ENCODE measurements around the gene ITPK1.

DNA sequence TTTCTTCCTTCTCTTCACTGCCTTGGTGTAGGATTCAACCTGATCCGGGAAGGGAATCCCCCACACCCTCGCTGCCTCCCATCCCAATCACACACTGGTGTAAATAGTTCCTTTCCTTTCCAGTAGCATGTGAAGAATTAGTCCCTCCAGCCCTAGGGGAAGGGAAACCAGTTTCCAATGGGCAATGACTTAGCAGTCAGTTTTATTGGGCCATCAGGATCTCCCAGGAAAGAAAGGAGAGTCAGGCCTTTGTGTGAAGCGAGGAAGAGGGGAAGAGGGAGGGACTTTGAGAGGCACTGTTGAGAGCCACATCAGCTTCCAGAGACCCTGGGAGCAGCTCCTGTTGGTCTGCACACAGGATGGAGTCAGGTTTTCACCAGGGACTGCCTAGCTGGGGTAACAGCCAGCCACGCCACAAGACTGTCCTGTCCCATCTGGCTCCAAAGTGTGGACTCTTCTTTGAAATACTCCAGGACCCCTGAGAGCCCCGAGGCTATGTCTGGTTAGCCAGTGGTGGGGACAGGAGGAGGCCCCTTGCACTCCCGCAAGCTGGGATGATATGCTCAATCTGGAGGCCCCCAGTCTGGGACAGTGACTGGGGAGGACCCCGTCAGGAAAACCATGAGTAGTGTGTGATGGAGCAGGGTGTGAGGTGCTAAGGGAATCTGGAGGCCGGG, 41.1 kb upstream of the ITPK1 start:
- TF ChIP-seq CTCF (conservative IDR thresholded peaks at IDR 0.05), result no peak
- TF ChIP-seq EZH2 (IDR thresholded peaks at IDR 0.05; ENCODE audit: low read depth), result no peak
